Activated CD8-positive, alpha-beta T cell treated with anti-CD3 and anti-CD28 coated beads for 36 hours (primary cell): Measurements from ENCODE around the gene SCAI. TPM values are rescaled to one million over a fixed set of nuclear protein-coding genes. Genes with fewer than 3 reads are reported as not detected.
"Not testable (repeated sequence)": the region's sequence is repeated elsewhere in the genome, so short reads cannot be mapped to it uniquely, and the experiment has no call there.

Source experiments
- ATAC-seq: fragments of 200-7000 bp; cut with Tn5 transposase; one replicate; pipeline ENCODE4 v1.10.0; 2021; ENCODE audit warnings: mild to moderate bottlenecking, moderate library complexity
- CTCF ChIA-PET: fragments of 350-600 bp; sonication (Branson Sonifier 250); formaldehyde crosslinking; loops from one replicate; lab custom pipeline; 2021; ENCODE audit warnings: antibody characterized with exemption; lab: Charles Lee
- POLR2A ChIA-PET: fragments of 350-600 bp; sonication (Branson Sonifier 250); formaldehyde crosslinking; loops from one replicate; lab custom pipeline; 2021; ENCODE audit warnings: antibody characterized with exemption; lab: Charles Lee
- DNase-seq: peaks from one replicate; pipeline ENCODE4 v3.0.0-alpha.2; 2020
- H3K27ac Mint-ChIP-seq: one replicate; pipeline ENCODE4 v1.8.0; 2021; ENCODE audit warnings: mild to moderate bottlenecking, mixed read lengths
- H3K27me3 Mint-ChIP-seq: one replicate; pipeline ENCODE4 v1.8.0; 2021; ENCODE audit warnings: mixed read lengths
- H3K36me3 Mint-ChIP-seq: one replicate; pipeline ENCODE4 v1.8.0; 2021; ENCODE audit warnings: low read depth, mixed read lengths
- H3K4me1 Mint-ChIP-seq: one replicate; pipeline ENCODE4 v1.8.0; 2021; ENCODE audit warnings: low read depth, mixed read lengths
- H3K4me3 Mint-ChIP-seq: one replicate; pipeline ENCODE4 v1.8.0; 2021; ENCODE audit warnings: mild to moderate bottlenecking, moderate library complexity, mixed read lengths
- H3K9me3 Mint-ChIP-seq: one replicate; pipeline ENCODE4 v1.8.0; 2021; ENCODE audit warnings: mixed read lengths
- CTCF ChIP-seq: fragments of 200-600 bp; IDR thresholded peaks from one replicate; pipeline ENCODE4 v1.8.0; 2022; ENCODE audit warnings: antibody characterized with exemption, mild to moderate bottlenecking
- intact Hi-C: fragments of 100-400 bp; cut with micrococcal nuclease; formaldehyde crosslinking; loops from one replicate; pipeline ENCODE4 v1.10.0; 2022
- total RNA-seq, 2 experiments: library from RNA; stranded (reverse); gene quantifications; one replicate each; pipeline ENCODE4 v1.2.3, GENCODE V29; 2021

The SCAI gene
- total RNA-seq, 2 experiments from 2014 or later = 9.6 to 10.8 TPM

- no peak for ATAC-seq
- CTCF ChIA-PET = no interaction called here
- POLR2A ChIA-PET = interaction anchor here (0.8 kb wide), 1 partner anchor 131 kb away, joined by 3 read pairs; the partner anchor contains the start of gene HSPA5
Observed at GRCh38 chr9:125110464-125110863, 32.9 kb downstream of the SCAI start.

DNA sequence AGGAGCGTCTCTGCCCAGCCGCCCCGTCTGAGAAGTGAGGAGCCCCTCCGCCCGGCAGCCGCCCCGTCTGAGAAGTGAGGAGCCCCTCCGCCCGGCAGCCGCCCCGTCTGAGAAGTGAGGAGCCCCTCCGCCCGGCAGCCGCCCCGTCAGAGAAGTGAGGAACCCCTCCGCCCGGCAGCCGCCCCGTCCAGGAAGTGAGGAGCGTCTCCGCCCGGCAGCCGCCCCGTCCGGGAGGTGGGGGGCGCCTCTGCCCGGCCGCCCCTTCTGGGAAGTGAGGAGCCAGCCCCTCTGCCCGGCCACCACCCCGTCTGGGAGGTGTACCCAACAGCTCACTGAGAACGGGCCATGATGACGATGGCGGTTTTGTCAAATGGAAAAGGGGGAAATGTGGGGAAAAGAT is 34.8 kb downstream of the SCAI start:
- H3K27ac Mint-ChIP-seq, POLR2A ChIA-PET, H3K4me3 Mint-ChIP-seq, H3K27me3 Mint-ChIP-seq, CTCF ChIA-PET, H3K4me1 Mint-ChIP-seq, intact Hi-C loops, ATAC-seq, DNase-seq: not testable (repeated sequence)
- peaks cover 22% of the 10 kb centered on the region for H3K36me3 Mint-ChIP-seq
- peaks cover 11% of the 10 kb centered on the region for H3K9me3 Mint-ChIP-seq

More at GRCh38 chr9:125110464-125110863, 32.9 kb downstream of the SCAI start:
- no peak overlapping the region for H3K4me3 Mint-ChIP-seq
- no peak overlapping the region for H3K27ac Mint-ChIP-seq
- TF ChIP-seq CTCF = no peak
- intact Hi-C loops = no loop called here
- peaks cover 11% of the 10 kb centered on the region for H3K9me3 Mint-ChIP-seq
- H3K36me3 Mint-ChIP-seq = peaks cover 23% of the 10 kb centered on the region
- DNase-seq = no peak
- H3K27me3 Mint-ChIP-seq = no peaks in the 10 kb centered on the region
- H3K4me1 Mint-ChIP-seq = peaks cover 2% of the 10 kb centered on the region

DNA sequence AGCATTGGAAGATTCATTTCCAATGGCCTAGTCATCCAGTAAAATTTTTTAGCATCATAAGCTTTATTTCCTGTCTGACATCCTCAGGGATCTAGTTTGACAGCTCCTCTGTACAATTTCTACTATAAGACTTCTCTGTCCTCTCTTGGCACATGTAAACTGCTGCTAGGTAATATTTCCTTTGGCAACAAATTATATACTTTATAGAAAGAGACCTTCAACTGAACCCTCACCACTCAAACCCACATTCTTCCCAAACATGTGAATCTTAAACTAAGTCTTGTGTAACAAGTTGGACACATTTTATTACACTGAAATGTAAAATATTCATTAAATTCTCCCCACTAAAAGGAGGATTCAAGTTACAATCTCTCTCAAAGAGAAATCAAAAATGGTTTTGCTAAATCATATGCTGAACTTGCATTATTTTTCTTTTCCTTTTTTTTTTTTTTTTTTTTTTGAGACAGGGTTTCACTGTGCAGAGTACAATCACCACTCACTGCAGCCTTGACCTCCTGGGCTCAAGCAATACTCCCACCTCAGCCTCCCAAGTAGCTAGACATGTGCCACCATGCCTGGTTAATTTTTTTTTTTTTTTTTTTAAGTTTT is 36.9 kb downstream of the SCAI start:
- Mint-ChIP-seq H3K4me1 (peaks cover 4% of the 10 kb centered on the region), H3K4me3 (no peak overlapping the region), H3K27ac (no peak overlapping the region), H3K27me3 (no peaks in the 10 kb centered on the region), H3K36me3 (peaks cover 3% of the 10 kb centered on the region), H3K9me3 (no peaks in the 10 kb centered on the region)
- ChIA-PET POLR2A (interaction anchor here (0.6 kb wide), 1 partner anchor 13 kb away, joined by 6 read pairs; no protein-coding TSS in a partner anchor), CTCF (no interaction called here)
- no peak for ATAC-seq
- TF ChIP-seq CTCF = no peak
- DNase-seq = no peak
- intact Hi-C loops = no loop called here

- intact Hi-C loops = no loop called here
- Mint-ChIP-seq H3K9me3 (no peaks in the 10 kb centered on the region), H3K4me3 (no peak overlapping the region), H3K27me3 (no peaks in the 10 kb centered on the region), H3K4me1 (peaks cover 4% of the 10 kb centered on the region), H3K27ac (no peak overlapping the region), H3K36me3 (no peaks in the 10 kb centered on the region)
- CTCF ChIA-PET = no interaction called here
- POLR2A ChIA-PET = no interaction called here
- no peak for TF ChIP-seq CTCF
- DNase-seq (no peak), ATAC-seq (no peak)
Observed at GRCh38 chr9:125103770-125104460, 39.4 kb downstream of the SCAI start.

DNA sequence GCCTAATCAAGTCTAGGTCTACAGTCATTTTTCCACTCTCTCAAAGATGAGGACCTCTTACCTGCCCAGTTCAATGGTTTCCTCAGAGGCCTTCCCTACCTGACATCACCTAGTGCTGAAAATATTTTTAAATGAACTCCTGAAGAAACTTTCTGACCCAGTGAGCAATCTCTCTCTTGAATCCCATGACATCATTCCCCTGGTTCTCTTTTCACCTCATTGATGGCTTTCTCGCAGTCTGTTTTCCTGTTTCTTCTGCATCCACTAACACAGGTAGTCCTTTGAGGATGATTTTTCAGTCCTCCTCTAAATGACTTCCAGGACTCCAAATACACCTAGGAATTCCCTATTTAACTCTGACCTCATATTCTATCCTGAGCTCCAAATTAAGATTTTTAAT is 40.3 kb downstream of the SCAI start:
- no peak overlapping the region for H3K27ac Mint-ChIP-seq
- CTCF ChIA-PET = no interaction called here
- peaks cover 4% of the 10 kb centered on the region for H3K4me1 Mint-ChIP-seq
- POLR2A ChIA-PET = no interaction called here
- ATAC-seq (no peak), DNase-seq (no peak)
- no peaks in the 10 kb centered on the region for H3K36me3 Mint-ChIP-seq
- intact Hi-C loops = no loop called here
- no peak for TF ChIP-seq CTCF
- H3K4me3 Mint-ChIP-seq = no peak overlapping the region
- no peaks in the 10 kb centered on the region for H3K27me3 Mint-ChIP-seq
- no peaks in the 10 kb centered on the region for H3K9me3 Mint-ChIP-seq
